Measurements from ENCODE around the gene ARHGAP24.

ARHGAP24 gene

DNA sequence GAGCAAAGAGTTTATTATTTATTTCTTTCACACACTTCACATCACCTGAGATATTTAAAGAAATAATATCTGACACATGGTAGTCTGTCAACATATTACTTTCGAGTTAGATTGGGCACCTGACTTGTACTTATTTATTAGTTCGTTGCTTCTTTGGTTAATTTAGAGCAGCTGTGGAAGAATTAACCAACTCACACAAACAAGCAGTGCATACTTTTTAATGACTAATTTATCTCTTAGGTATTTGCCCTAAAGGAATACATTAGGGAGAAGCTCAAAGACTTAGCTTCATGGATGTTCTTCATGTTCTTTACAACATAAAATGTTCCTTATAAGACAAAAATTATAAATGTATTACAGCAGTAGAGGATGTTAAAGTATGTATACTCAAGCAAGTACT is 242.9 kb downstream of the ARHGAP24 start:
- TF ChIP-seq, protein P1, sequence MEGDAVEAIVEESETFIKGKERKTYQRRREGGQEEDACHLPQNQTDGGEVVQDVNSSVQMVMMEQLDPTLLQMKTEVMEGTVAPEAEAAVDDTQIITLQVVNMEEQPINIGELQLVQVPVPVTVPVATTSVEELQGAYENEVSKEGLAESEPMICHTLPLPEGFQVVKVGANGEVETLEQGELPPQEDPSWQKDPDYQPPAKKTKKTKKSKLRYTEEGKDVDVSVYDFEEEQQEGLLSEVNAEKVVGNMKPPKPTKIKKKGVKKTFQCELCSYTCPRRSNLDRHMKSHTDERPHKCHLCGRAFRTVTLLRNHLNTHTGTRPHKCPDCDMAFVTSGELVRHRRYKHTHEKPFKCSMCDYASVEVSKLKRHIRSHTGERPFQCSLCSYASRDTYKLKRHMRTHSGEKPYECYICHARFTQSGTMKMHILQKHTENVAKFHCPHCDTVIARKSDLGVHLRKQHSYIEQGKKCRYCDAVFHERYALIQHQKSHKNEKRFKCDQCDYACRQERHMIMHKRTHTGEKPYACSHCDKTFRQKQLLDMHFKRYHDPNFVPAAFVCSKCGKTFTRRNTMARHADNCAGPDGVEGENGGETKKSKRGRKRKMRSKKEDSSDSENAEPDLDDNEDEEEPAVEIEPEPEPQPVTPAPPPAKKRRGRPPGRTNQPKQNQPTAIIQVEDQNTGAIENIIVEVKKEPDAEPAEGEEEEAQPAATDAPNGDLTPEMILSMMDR (IDR thresholded peaks at IDR 0.05; ENCODE audit: low read depth, low read length) = no peak
- no peak for DNase-seq (ENCODE audit: extremely low read depth, low read depth)

DNA sequence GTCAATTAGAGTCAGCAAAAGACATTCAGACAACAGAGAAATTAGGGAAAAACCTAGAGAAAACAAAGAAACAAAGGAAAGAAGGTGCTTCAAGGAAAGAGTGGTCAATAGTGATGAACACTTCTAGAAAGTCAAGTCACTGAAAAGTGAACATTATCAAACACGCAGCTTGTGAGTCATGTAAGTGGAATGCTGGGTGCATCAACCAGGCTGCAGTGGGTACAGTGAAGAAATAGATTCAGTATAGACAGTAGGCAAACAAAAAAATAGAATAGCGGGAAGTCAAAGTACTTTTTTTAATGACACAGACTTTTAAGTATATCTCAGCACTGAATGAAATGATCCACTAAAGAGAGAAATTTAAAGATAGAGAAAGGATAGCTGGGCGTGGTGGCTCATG is 245.8 kb downstream of the ARHGAP24 start:
- DNase-seq (ENCODE audit: extremely low read depth, low read depth) = no peak
- TF ChIP-seq, protein P1 (IDR thresholded peaks at IDR 0.05; ENCODE audit: low read depth, low read length) = no peak

DNA sequence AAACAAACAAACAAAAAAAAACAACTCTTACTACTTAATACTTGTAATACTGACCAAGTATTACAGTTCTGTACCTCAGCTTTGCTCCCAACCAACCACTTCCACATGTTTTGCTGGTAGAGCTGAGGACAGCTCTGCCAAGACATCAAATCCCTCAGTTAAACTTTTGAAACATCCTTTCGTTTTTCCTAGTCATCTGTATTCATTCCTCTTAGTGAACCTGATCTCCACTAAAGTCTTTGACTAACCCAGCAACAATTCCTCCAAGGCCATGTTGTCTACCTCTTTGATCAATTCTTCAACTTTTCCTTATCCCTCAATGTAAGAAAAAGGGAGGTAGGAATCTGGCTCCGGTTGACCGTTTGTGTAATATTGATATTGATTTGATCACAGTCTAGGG is 247.5 kb downstream of the ARHGAP24 start:
- TF ChIP-seq, protein P1 (IDR thresholded peaks at IDR 0.05; ENCODE audit: low read depth, low read length) = no peak
- no peak for DNase-seq (ENCODE audit: extremely low read depth, low read depth)

DNA sequence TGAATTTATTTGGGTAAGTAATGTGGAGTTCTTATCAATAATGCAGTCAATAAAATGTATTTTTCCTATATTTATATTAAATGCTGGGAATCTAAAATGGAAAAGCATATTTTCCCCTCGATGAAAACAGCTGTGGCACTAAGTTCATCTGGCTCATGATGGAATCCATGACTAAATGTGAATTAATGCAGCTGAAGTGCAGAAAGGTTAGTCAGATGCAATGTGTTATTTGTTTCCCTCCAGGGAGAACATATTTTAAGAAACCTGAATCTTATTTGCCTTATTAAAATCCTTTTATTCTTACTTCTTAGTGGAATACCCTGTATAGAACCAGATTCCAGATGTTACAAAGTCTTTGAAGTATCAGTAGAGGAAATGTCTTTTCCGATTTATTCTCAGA is 247.9 kb downstream of the ARHGAP24 start:
- no peak for DNase-seq (ENCODE audit: extremely low read depth, low read depth)
- TF ChIP-seq, protein P1 (IDR thresholded peaks at IDR 0.05; ENCODE audit: low read depth, low read length) = no peak

DNA sequence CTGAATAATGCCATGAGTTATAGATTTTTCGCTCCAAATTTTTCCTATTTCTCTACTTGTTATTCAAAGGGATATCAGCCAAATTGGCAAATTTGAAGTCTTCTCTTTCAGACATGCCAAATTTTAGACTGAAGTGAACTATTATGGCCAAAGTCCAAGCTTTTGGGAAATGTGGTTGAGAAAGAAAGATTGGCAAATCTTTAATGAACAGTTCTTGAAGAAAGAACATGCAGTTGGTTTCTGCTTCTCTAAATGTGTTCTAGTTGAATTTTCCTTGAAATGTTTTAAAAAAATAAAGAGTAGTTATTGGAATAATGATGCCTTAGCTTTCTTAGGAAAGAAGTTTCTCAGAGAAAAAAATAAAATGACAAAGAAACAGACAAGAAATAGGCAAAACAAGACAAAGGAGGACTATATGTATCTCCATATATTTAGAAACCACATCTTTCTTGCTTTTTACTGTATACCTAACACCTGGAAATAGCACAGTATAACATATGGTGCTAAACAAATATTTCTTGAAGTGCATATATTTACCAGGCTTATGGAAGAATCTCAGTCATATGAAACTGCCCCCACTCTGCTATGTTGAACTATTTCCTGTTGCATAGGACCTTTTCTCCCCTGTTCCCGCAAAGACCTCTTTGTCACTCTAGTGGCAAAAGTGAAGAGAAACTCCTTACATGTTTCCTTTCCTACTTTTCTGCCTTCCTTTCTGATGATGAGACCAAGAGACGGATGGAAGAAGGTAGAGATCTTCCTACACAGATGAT is 250.0 kb downstream of the ARHGAP24 start:
- TF ChIP-seq, protein P1 (IDR thresholded peaks at IDR 0.05; ENCODE audit: low read depth, low read length) = no peak
- no peak for DNase-seq (ENCODE audit: extremely low read depth, low read depth)

DNA sequence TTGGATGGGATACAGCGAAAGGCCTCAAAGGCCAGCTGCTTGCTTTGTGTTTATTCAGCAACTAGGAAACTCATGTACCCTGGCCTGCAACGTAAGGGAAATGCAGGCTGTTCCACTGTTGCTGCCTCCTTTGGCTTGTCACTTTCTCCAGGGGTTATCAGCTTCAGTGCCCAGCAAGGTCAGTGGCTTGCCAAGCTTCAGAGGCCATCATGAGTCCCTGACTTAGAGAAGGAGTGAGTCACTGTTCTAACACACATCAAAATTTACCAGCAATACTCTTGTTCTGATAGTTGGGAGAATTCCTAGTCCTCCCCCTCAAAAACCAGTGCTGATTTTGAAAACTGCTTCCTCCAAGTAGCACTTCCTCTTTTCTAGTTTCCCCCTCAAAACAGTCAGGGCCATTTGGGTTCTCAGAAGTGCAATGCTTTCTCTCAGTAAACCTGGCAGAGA is 250.8 kb downstream of the ARHGAP24 start:
- DNase-seq (ENCODE audit: extremely low read depth, low read depth) = no peak
- TF ChIP-seq, protein P1 (IDR thresholded peaks at IDR 0.05; ENCODE audit: low read depth, low read length) = no peak

DNA sequence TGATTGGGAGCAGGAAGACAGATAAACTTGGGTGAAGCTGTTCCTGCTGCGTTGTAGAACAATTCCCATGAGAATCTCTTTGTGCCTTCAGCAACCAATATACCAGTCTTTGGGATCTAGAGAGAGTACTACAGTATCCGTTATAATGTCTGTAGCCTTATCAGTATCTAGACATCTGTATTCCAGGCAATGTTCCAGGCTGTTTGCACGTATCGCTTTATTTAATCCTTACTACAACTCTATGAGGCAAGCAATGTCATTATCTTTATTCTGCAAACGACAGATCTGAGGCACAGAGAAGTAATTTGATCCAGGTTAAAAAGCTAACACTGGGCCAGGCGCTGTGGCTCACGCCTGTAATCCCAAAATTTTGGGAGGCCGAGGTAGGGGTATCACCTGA is 251.6 kb downstream of the ARHGAP24 start:
- TF ChIP-seq, protein P1 (IDR thresholded peaks at IDR 0.05; ENCODE audit: low read depth, low read length) = no peak
- no peak for DNase-seq (ENCODE audit: extremely low read depth, low read depth)
